Right lobe of liver (tissue), 4 donors: ENCODE results near the gene WFDC2.

Experiments
- POLR2A ChIP-seq: fragments of 450-650 bp; IDR thresholded peaks from one replicate; pipeline ENCODE4 v1.6.1; 2017; ENCODE audit warnings: antibody characterized with exemption, mild to moderate bottlenecking
- TF ChIP-seq, protein P1 (sequence below), 4 donors: fragments of 200-600 bp in 3 of 4; fragments of 450-650 bp in 1 of 4; IDR thresholded peaks; one replicate each; pipeline versions ENCODE4 v1.5.1 to v1.8.0; 2016 to 2022; ENCODE audit warnings: antibody characterized with exemption in 4 of 4, mild to moderate bottlenecking in 2 of 4
- donor health status: DM: no; HTN: no; CAD: no.
- donor health status: DM: no; HTN: no; CAD: no.
- donor health status: DM: no; HTN: yes; CAD: no.

DNA sequence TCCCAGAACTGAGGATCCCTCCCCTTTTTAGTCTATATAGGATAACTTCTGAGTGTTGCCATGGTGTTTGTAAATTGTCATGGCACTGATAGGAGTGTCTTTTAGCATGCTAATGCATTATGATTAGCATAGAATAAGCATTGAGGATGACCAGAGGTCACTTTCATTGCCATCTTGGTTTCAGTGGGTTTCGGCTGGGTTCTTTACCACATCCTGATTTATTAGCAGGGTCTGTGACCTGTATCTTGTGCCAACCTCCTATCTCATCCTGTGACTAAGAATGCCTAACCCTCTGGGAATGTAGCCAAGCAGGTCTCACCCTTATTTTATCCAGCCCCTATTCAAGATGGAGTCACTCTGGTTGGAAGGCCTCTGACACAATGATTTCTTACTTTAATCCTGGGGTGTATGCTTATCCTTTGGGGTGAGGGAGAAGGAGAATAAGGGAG is 19.6 kb downstream of the WFDC2 start:
- TF ChIP-seq, protein P1, sequence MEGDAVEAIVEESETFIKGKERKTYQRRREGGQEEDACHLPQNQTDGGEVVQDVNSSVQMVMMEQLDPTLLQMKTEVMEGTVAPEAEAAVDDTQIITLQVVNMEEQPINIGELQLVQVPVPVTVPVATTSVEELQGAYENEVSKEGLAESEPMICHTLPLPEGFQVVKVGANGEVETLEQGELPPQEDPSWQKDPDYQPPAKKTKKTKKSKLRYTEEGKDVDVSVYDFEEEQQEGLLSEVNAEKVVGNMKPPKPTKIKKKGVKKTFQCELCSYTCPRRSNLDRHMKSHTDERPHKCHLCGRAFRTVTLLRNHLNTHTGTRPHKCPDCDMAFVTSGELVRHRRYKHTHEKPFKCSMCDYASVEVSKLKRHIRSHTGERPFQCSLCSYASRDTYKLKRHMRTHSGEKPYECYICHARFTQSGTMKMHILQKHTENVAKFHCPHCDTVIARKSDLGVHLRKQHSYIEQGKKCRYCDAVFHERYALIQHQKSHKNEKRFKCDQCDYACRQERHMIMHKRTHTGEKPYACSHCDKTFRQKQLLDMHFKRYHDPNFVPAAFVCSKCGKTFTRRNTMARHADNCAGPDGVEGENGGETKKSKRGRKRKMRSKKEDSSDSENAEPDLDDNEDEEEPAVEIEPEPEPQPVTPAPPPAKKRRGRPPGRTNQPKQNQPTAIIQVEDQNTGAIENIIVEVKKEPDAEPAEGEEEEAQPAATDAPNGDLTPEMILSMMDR (IDR thresholded peaks at IDR 0.05) = no peak
- TF ChIP-seq POLR2A = no peak
